Transverse colon (tissue), 4 donors: ENCODE data around the gene PHKA2.
"Not testable (repeated sequence)": the region's sequence is repeated elsewhere in the genome, so short reads cannot be mapped to it uniquely, and the experiment has no call there.

ENCODE experiments used
- POLR2A ChIP-seq: fragments of 450-650 bp; IDR thresholded peaks from one replicate; pipeline ENCODE4 v1.6.1; 2016; ENCODE audit warnings: antibody characterized with exemption, mild to moderate bottlenecking, moderate library complexity
- POLR2AphosphoS5 ChIP-seq, 3 donors: sonication (generic); formaldehyde crosslinking; IDR thresholded peaks; one replicate each; pipeline ENCODE4 v1.6.1; 2016; ENCODE audit warnings: antibody characterized with exemption in 3 of 3
- TF ChIP-seq, protein P1 (sequence below), 5 experiments: fragments of 200-600 bp in 3 of 5; fragments of 450-650 bp in 2 of 5; sonication (generic) in 3 of 5; IDR thresholded peaks; 1 replicate in 2 of 5; 2 replicates in 3 of 5; pipeline ENCODE4 v1.5.1; 2016 to 2017; ENCODE audit warnings: antibody characterized with exemption in 5 of 5, inconsistent platforms in 3 of 5, mild to moderate bottlenecking in 2 of 5, moderate library complexity in 1 of 5

DNA sequence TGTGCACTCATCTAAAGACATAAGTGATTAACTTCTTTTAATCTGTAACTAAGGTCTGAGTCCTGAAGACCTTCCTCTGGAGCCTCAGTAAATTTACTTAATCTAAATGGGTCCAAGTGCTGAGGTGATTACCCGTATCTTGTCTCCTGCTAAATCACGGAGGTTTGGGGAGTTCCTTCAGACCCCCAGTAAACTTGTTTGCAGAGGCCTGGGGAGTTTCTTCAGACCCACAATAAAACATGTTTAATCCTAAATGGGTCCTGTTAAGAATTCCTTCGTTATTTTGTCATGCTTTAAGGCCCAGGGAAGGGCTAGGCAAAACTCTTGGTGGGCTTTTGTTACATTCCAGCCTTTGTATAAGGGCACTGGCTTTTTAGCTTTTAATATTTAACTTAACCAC is 136.0 kb downstream of the PHKA2 start:
- TF ChIP-seq, protein P1, sequence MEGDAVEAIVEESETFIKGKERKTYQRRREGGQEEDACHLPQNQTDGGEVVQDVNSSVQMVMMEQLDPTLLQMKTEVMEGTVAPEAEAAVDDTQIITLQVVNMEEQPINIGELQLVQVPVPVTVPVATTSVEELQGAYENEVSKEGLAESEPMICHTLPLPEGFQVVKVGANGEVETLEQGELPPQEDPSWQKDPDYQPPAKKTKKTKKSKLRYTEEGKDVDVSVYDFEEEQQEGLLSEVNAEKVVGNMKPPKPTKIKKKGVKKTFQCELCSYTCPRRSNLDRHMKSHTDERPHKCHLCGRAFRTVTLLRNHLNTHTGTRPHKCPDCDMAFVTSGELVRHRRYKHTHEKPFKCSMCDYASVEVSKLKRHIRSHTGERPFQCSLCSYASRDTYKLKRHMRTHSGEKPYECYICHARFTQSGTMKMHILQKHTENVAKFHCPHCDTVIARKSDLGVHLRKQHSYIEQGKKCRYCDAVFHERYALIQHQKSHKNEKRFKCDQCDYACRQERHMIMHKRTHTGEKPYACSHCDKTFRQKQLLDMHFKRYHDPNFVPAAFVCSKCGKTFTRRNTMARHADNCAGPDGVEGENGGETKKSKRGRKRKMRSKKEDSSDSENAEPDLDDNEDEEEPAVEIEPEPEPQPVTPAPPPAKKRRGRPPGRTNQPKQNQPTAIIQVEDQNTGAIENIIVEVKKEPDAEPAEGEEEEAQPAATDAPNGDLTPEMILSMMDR (IDR thresholded peaks at IDR 0.05), result not testable (repeated sequence)
- TF ChIP-seq POLR2A; POLR2AphosphoS5 (IDR thresholded peaks at IDR 0.05): not testable (repeated sequence)
